ENCODE results near the gene RXYLT1.

Gene RXYLT1

GRCh38 chr12:63855299-63855698, 75.6 kb downstream of the RXYLT1 start:
- DNase-seq (ENCODE audit: low spot score) = no peak
- TF ChIP-seq CTCF (IDR thresholded peaks at IDR 0.05; ENCODE audit: extremely low read depth, insufficient read depth, missing control alignments) = no peak
- in situ Hi-C loops (cut with MboI; ENCODE audit: low pct_unique_long_range_greater_than_20kb, low sequenced_read_pairs, unreplicated experiment) = no loop called here

GRCh38 chr12:63857771-63858670, 78.3 kb downstream of the RXYLT1 start:
- in situ Hi-C loops (cut with MboI; ENCODE audit: low pct_unique_long_range_greater_than_20kb, low sequenced_read_pairs, unreplicated experiment) = no loop called here
- no peak for TF ChIP-seq CTCF (IDR thresholded peaks at IDR 0.05; ENCODE audit: extremely low read depth, insufficient read depth, missing control alignments)
- no peak for DNase-seq (ENCODE audit: low spot score)
